GM12872 (cell line): ENCODE results near the gene FAM53C.

Source experiments
- CTCF ChIP-seq: IDR thresholded peaks from 3 replicates; pipeline ENCODE4 v1.5.1; 2011; ENCODE audit warnings: low read depth, mild to moderate bottlenecking, low read length, moderate library complexity; ENCODE audit not compliant: insufficient read depth

FAM53C gene

GRCh38 chr5:138372653-138373052 is 34.6 kb downstream of the FAM53C start:
- no peak for TF ChIP-seq CTCF

GRCh38 chr5:138382347-138382746 is 44.3 kb downstream of the FAM53C start:
- TF ChIP-seq CTCF: no peak

GRCh38 chr5:138385660-138386059 is 47.6 kb downstream of the FAM53C start:
- TF ChIP-seq CTCF: no peak

GRCh38 chr5:138386290-138386689 is 48.2 kb downstream of the FAM53C start:
- TF ChIP-seq CTCF: no peak

- TF ChIP-seq CTCF: no peak
These were observed 51.3 kb downstream of the FAM53C start for GRCh38 chr5:138389332-138389731.

- no peak for TF ChIP-seq CTCF
These were observed 53.9 kb downstream of the FAM53C start for GRCh38 chr5:138391859-138392386.
